ENCODE measurements around the gene MMP13. TPM values are rescaled to one million over a fixed set of nuclear protein-coding genes. Genes with fewer than 3 reads are reported as not detected.
"Not testable (repeated sequence)": the region's sequence is repeated elsewhere in the genome, so short reads cannot be mapped to it uniquely, and the experiment has no call there.

MMP13 gene
- total RNA-seq (2014; rRNA removed; shearing (Covaris generic)) (not detected in 2 replicates), total RNA-seq (2022) (not detected in 2 replicates), Bru-seq, nascent RNA (not detected), BruChase-seq, experiment 1, labeled RNA remaining after a 6-hour chase (not detected), BruChase-seq, experiment 2, labeled RNA remaining after a 2-hour chase (not detected)
- long read RNA-seq, result 0 reads

DNA sequence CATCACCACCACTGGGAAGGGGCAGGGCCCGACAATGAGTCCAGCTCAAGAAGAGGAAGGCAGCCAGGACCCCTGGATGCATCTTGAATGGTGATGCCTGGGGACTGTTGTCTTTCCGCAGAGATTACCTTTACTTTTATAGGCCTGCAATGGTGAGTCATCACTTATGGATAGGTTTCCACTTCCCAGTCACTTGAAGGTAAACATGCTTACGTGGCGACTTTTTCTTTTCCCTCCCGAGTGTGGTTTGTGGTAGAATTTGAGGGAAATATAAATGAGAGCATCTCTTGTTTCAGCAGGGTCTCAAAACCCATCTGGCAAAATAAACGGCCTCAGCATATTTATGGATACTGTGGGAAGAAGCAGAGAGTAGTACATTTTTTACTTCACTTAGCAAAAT lies at the start of gene MMP13:
TSS of gene MMP13 (minus strand) at position 109 of the 400 bp plus-strand sequence. CDS start at position 82, 27 bp downstream.
- Histone ChIP-seq H3K4me2 (ENCODE audit: low read length) (no peak within 1 kb of the TSS), H3K27ac (ENCODE audit: low read depth, low read length, poor library complexity, severe bottlenecking) (no peak within 1 kb of the TSS), H3K79me2 (ENCODE audit: insufficient read depth, low read depth, low read length) (no peaks in the 10 kb centered on the region), H3K4me3 (ENCODE audit: low read depth, low read length, poor library complexity, severe bottlenecking) (no peak within 1 kb of the TSS), H3K9me3 (ENCODE audit: low read length) (no peaks in the 10 kb centered on the region), H2AFZ (ENCODE audit: low read length) (no peak within 1 kb of the TSS), H3K9me2 (ENCODE audit: insufficient read depth, low read length) (no peaks in the 10 kb centered on the region), H3K36me3 (ENCODE audit: insufficient read depth, low read length) (no peaks in the 10 kb centered on the region), H3K4me1 (ENCODE audit: insufficient read depth, low read length, poor library complexity, severe bottlenecking) (no peaks in the 10 kb centered on the region), H4K20me1 (ENCODE audit: insufficient read depth, low read length) (no peaks in the 10 kb centered on the region)
- BruUV-seq (replicated peaks), result no TSS peak
- TF ChIP-seq EZH2phosphoT487 (IDR thresholded peaks at IDR 0.05; ENCODE audit: borderline replicate concordance, low read depth, low read length) (no peak), CTCF (conservative IDR thresholded peaks at IDR 0.05; ENCODE audit: low read length) (no peak)
- intact Hi-C loops (cut with micrococcal nuclease; ENCODE audit: unreplicated experiment), result no loop called here
- ChIA-PET CTCF (ENCODE audit: unreplicated experiment) (interaction anchor here (1.3 kb wide), 1 partner anchor 14 kb away, joined by 4 read pairs; no protein-coding TSS in a partner anchor), POLR2A (no interaction called here)
- DNase-seq (ENCODE audit: low spot score), result no peak

GRCh38 chr11:103004234-103004633 lies 48.7 kb upstream of the MMP13 start:
- H3K4me1 ChIP-seq (ENCODE audit: insufficient read depth, low read length, poor library complexity, severe bottlenecking); H3K79me2 ChIP-seq (ENCODE audit: insufficient read depth, low read depth, low read length); CTCF ChIA-PET (ENCODE audit: unreplicated experiment); H3K9me2 ChIP-seq (ENCODE audit: insufficient read depth, low read length); DNase-seq (ENCODE audit: low spot score); BruUV-seq (replicated peaks); H3K36me3 ChIP-seq (ENCODE audit: insufficient read depth, low read length); H3K27ac ChIP-seq (ENCODE audit: low read depth, low read length, poor library complexity, severe bottlenecking); POLR2A ChIA-PET; H4K20me1 ChIP-seq (ENCODE audit: insufficient read depth, low read length); H3K9me3 ChIP-seq (ENCODE audit: low read length); H2AFZ ChIP-seq (ENCODE audit: low read length); intact Hi-C loops (cut with micrococcal nuclease; ENCODE audit: unreplicated experiment); H3K4me2 ChIP-seq (ENCODE audit: low read length); H3K4me3 ChIP-seq (ENCODE audit: low read depth, low read length, poor library complexity, severe bottlenecking): not testable (repeated sequence)

- Histone ChIP-seq H2AFZ (ENCODE audit: low read length) (no peak overlapping the region), H3K4me1 (ENCODE audit: insufficient read depth, low read length, poor library complexity, severe bottlenecking) (no peaks in the 10 kb centered on the region), H3K27ac (ENCODE audit: low read depth, low read length, poor library complexity, severe bottlenecking) (no peak overlapping the region), H4K20me1 (ENCODE audit: insufficient read depth, low read length) (no peaks in the 10 kb centered on the region), H3K79me2 (ENCODE audit: insufficient read depth, low read depth, low read length) (no peaks in the 10 kb centered on the region), H3K9me2 (ENCODE audit: insufficient read depth, low read length) (no peaks in the 10 kb centered on the region), H3K4me3 (ENCODE audit: low read depth, low read length, poor library complexity, severe bottlenecking) (no peak overlapping the region), H3K36me3 (ENCODE audit: insufficient read depth, low read length) (no peaks in the 10 kb centered on the region), H3K4me2 (ENCODE audit: low read length) (no peak overlapping the region), H3K9me3 (ENCODE audit: low read length) (no peaks in the 10 kb centered on the region)
- TF ChIP-seq EZH2phosphoT487 (IDR thresholded peaks at IDR 0.05; ENCODE audit: borderline replicate concordance, low read depth, low read length) (no peak), CTCF (conservative IDR thresholded peaks at IDR 0.05; ENCODE audit: low read length) (no peak)
- CTCF ChIA-PET (ENCODE audit: unreplicated experiment), result no interaction called here
- POLR2A ChIA-PET, result interaction anchor here (1.2 kb wide), 1 partner anchor 13 kb away, joined by 3 read pairs; no protein-coding TSS in a partner anchor
- intact Hi-C loops (cut with micrococcal nuclease; ENCODE audit: unreplicated experiment), result no loop called here
- DNase-seq (ENCODE audit: low spot score), result no peak
- BruUV-seq (replicated peaks), result no TSS peak
Observed at GRCh38 chr11:102994105-102994504, 38.6 kb upstream of the MMP13 start.

Measured in OCI-LY7 (cell line).